Hindlimb muscle (tissue), 1 donor: ENCODE results near the gene ROPN1B. TPM values are rescaled to one million over a fixed set of nuclear protein-coding genes. Genes with fewer than 3 reads are reported as not detected.
"Not testable (repeated sequence)": the region's sequence is repeated elsewhere in the genome, so short reads cannot be mapped to it uniquely, and the experiment has no call there.

ENCODE experiments used
- DNase-seq: peaks from one replicate; pipeline ENCODE4 v3.0.0-alpha.2; 2013
- polyA plus RNA-seq: library from polyadenylated mRNA; unstranded; fragments of 120-200 nt; gene quantifications from one replicate; pipeline ENCODE4 v1.2.1, GENCODE V29; 2013; ENCODE audit not compliant: insufficient read length

Gene ROPN1B
- polyA plus RNA-seq: 0.19 TPM

DNA sequence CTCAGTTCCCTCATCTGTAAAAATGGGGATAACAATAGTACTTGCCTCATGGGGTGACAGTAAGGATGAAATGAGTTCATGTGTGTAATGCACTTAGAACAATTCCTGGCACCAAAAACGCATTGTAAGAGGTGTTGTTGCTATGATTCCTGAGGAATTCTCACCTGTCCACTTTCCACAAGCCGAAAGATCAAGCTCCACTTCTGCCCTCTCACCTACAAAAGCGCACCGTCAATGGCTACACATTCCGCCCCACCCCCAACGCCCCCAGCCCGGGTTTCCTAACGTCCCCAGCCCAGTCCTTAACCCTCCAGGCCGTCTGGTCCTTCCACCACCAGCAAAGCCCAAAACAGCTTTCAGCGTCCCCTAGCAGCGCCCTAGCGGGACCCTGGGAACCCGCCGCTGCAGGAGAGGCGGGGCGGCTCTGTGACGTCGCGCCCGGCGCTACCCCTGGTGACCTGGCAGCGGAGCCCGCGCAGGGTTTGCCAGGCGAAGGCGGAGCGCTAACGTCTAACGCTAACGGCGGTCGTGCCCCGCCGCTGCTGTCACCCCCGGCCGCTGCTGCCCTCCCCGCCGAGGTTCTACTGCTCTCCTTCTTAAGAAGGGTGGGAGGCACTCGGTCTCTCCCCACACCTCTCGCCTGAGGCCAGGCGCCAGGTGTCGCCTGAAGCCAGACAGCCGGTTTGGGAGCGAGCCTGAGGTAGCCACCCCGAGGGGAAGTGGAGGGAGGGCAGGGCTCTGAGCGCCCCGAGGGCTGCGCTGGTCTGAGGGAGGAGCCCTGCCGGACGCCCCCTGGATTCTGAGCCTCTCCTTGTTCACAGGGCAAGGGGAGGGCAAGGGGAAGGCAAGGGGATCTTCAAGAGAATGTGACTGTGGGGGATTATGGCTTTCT is at the start of gene ROPN1B:
Gene ROPN1B (plus strand): TSS at position 478 of the 892 bp plus-strand sequence. CDS start 2,877 bp downstream, outside the sequence.
- DNase-seq: not testable (repeated sequence)

DNA sequence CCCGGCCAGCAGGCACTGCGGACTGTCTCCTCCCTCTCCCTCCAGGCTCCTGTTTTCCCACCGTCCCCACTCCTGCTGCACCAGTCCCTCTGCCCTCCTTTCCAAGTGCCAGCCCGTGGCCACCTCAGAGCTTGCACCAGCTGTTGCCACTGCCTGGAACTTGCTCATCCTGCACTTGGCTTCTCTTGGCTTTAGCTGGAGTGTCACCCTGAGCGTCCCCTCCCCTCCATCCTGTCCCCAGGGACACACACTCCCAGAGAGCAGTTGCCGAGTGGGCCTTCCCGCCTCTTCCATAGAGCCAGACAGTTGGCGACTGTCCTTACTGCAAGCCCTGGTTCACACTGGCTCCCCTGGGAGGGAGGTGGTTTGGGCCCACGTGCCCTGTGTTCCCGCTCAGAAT is 48.8 kb upstream of the ROPN1B start:
- DNase-seq: not testable (repeated sequence)

DNA sequence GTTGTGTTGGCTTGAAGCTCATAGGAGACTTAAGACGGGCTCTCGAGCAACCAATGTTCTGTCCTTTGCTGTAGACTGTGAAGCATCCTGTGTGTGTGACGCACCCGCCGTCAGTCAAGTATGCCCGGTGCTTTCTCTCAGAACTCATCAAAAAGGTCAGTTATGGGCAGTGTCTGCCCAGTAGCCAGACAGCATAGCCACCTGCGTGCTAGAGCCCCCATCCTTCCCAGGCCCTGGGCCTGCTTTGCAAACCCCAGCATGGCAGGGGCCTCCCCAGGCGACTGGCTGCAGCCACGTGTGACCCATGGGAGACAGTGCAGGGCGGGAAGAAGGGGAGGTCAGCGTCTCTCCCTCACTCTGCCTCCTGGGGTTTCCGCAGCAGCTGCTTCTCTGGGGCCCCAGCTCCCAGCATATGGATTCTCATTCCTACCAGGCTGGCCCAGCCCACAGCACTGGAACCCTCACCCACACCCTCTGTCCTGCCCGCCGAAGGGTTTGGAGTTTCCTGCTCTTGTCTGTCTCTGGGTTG is 48.2 kb upstream of the ROPN1B start:
- not testable (repeated sequence) for DNase-seq

DNA sequence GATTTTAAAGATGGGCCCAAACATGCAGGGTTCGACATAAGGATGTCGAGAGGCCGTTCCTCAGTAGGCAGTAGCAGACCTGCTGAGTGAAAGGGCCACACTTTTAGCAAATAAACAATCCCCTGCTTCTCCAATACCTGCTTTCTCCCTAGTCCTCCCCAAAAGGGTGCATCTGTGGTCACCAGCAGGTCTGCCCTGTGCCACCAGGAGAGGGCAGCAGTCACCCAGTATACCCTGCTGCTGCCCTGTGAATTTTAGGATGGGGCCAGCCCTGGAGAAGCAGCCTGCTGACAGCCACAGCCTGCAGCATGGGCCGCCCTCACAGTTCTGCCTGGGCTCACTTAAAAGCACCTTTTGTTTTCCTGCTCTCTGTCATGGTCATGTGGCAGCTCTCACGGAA is 47.3 kb upstream of the ROPN1B start:
- DNase-seq: not testable (repeated sequence)

DNA sequence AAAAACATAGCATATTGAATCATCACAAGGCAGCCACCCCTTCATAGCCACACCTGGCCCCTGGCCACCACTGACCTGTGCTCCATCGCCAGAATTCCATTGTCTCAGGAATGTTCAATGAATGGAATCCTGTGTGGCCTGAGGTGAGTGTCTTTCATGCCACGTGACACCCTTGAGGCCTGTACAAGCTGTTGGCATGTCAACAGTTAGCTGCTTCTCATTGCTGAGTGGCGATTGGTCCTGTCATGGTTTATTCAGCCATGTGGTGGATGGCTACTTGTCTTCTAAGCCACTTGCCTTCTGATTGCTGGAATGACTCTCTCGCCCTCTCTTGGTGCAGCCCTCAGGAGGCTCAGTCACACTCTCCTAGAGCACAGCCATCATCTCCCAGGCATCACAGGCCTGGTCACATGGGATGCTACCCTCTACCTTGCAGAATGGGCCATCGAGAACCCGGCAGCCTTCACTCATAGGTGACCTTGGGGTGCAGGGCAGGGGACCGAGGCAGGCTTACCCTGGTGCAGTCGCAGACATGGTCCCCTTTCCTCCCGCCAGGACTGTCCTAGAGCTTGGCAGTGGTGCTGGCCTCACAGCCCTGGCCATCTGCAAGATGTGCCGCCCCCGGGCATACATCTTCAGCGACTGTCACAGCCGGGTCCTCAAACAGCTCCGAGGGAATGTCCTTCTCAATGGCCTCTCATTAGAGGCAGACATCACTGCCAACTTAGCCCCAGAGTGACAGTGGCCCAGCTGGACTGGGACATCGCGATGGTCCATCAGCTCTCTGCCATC is 45.5 kb upstream of the ROPN1B start:
- not testable (repeated sequence) for DNase-seq

DNA sequence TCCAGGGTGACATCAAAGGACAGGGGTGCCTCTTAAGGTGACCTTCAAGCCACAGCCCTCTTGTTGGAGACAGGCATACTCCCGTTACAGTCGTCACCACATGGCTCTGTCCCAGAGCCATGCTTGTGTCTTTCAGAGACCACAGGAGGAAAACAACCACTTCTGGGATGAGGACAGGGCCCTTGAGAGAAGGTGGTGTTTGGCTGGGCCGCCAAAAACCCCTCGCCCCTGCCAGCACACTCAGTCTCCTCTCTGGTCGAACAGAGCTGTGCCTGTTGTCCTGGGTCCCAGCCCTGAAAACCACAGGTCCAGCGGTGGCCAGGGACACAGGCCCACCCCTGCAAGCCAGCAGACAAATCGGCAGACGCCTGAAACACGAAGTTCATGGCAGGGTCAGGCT is 44.7 kb upstream of the ROPN1B start:
- DNase-seq: not testable (repeated sequence)

DNA sequence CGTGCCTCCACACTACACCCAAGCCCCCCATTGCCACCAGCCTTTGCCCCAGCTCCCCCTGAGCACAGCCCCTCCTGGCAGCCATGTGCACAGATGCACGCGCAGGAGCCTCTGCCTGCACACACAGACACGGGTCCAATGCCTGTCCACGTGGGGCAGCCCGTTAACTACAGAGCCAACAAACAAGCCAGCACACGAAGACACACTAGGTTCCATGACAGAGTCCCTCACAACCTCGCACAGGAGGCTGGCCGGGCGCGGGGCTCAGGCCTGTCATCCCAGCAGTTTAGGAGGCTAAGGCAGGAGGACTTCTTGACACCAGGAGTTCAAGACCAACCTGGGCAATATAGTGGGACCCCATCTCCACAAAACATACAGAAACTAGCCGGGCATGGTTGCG is 43.3 kb upstream of the ROPN1B start:
- DNase-seq: not testable (repeated sequence)

DNA sequence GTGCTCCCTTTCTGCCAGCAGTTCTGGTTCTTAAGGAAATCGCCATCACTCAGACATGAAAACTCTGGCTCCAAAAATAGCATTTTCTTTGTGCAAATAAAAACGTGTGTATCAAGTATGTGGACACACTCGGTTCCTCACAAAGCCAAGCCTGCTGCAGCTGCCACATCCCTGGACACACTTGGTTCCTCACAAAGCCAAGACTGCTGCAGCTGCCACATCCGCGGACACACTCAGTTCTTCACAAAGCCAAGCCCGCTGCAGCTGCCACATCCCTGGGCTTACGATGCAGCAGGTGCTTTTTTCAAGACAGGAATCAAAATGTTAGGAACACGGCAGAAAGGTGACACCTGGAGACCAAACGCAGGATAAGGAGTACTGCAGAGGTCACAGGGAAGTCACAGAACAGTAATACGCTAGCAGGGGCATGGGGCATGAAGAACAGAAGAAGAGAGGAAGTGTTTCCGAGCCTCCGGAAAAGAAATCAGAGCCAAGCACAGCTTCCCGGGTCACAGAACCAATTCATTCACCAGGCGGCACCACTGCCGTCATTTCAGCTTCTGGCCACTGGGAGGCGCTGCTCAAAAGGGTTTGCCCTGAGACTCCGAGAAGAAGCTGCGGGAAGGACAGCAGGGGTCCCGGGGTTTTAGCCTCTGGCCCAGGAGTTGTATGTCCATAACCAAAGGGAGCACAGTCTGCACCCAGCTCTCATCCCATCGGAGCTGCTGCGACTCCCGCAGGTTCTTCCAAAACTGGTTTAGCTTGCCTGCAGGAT is 40.0 kb upstream of the ROPN1B start:
- DNase-seq: peak; percentile 8

DNA sequence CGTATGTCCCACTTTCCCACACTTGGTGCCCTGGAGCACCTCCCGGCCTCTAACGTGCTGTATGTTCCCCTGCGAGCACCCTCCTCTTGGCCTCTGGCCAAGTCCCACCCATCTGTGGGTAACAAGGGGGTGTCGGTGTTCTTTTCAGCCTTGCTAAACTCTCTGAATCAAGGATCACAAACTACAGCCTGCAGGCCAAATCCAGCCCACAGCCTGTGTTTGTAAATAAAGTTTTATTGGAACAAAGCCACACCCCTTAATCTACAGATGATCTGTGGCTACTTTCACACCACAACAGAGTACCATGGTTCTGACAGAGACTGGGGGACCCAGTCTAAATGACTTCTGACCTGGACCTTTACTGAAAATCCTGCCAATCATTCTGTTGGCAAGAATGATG is 39.2 kb upstream of the ROPN1B start:
- DNase-seq: not testable (repeated sequence)

DNA sequence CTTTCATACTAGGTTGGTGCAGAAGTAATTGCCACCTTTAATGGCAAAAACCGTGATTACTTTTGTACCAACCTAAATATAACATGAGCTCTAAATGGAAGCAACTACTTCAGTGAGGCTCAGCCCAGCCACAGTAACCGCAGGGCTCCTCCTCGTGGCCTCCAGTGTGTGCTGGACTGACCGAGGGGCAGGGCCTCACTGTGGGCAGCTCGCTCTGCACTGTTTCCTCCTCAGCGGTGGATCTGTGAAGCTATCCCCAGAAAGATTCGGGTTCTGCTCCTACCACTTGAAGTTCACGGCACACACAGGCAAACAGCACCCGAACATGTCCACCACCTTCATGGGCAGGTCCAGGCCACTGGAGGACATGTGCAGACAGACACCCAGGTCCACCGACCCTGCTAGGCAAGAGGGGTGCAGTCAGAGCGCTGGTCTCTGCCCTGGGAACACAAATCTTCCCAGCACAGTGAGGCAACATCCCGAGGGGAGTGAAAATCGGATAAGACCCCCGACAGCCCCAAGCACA is 37.6 kb upstream of the ROPN1B start:
- not testable (repeated sequence) for DNase-seq

DNA sequence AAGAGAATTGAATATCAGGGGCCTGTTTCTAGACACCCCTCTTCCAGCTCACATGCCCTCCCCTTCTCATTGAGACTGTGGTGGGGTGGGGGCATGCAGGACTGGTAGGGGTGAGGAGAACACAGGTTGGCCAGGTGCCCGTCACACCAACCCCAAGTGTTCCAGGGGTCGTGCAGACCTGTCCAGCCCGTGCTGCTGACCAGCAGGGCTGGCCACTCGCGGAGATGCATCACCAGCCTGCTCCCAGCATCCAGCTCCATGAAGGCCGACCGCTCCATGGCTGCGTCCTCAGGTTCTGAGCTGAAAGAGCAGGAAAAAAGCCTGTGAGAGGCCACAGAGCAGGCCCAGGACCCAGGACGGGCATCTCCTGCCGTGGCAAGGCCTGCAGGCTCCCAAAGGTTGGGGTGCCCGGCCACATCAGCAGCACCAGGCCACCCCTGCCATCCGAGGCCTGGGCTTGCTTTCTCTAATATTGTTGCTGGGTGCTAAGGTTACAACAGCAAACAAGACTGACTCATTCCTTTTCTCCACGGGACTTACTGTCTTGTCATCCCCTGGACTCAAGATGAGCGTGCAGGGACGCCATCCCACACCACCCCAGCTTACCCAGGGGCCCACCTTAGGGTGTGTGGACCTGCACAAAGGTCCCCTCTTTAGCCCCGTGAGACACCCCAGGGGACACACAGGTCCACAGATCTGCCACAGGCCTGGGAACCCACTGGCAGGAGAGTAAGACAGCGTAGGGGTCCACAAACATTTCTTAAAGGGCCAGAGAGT is 35.4 kb upstream of the ROPN1B start:
- DNase-seq: not testable (repeated sequence)

DNA sequence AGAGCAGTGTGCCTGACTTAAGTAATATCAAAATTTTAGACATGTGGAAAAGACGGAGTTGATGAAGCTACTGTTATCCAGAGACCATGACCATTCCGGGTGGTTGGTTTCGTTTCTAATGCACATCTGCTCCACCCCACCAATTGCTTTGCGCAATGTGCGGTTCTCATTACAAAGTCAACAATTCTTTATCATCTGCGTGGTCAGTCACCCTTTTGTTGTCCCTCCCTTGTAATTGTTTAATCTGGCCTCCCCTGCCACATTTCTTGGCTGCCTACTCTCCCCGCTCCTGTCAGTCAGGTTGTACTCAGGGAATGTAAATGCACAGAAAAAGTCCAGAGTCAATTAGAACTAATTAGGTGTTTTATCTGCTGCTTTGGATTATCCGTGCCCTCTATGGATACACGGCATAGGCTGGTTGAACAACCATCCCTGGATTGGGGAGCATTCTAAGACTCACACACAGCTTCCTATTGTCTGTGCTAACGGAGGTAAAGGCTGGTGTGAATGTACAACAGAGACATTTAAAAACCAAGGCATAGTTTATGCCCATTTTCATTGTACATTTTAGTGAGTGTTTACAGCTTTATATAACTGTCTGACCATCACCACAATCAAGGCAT is 33.6 kb upstream of the ROPN1B start:
- not testable (repeated sequence) for DNase-seq

DNA sequence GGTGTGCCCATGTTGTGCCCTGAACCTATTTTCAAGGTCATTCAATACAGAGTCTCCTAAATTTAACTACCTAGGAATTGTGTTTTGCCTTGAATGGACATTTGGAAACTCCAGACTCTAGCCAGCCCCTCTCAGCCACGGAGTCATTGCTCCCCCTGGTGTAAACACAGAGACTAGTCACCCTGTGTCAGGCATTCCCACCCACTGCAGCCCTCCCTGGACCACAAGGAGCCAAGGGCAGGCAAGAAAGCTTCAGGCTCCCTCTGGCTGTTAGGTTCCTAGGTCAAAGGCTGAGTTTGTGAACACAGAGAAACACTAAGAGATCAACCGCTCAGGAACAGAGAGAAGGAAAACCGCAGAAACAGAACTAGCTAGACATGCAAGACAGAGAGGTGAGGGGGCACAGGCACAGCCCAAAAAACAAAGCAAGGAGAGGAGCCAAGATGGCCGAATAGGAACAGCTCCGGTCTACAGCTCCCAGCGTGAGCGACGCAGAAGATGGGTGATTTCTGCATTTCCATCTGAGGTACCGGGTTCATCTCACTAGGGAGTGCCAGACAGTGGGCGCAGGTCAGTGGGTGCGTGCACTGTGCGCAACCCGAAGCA is 32.7 kb upstream of the ROPN1B start:
- DNase-seq: not testable (repeated sequence)

DNA sequence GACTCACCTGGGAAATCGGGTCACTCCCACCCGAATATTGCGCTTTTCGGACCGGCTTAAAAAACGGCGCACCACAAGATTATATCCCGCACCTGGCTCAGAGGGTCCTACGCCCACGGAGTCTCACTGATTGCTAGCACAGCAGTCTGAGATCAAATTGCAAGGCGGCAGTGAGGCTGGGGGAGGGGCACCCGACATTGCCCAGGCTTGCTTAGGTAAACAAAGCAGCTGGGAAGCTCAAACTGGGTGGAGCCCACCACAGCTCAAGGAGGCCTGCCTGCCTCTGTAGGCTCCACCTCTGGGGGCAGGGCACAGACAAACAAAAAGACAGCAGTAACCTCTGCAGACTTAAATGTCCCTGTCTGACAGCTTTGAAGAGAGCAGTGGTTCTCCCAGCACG is 32.1 kb upstream of the ROPN1B start:
- DNase-seq: not testable (repeated sequence)

DNA sequence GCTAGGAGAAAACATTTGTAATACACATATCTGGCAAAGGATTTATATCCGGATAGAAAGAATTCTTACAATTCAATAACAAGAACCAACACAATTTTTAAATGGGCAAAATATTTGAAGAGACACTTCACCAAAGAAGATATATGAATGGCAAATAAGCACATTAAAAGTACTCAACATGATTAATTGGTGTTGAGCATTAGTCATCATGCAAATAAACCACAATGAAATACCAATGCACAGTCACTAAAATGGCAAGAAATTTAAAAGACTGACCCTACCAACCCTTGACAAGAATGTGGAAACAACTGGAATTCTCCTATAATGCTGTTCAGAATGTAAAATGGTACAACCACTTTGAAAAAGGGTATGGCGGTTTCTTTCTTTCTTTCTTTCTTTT is 21.2 kb upstream of the ROPN1B start:
- not testable (repeated sequence) for DNase-seq

DNA sequence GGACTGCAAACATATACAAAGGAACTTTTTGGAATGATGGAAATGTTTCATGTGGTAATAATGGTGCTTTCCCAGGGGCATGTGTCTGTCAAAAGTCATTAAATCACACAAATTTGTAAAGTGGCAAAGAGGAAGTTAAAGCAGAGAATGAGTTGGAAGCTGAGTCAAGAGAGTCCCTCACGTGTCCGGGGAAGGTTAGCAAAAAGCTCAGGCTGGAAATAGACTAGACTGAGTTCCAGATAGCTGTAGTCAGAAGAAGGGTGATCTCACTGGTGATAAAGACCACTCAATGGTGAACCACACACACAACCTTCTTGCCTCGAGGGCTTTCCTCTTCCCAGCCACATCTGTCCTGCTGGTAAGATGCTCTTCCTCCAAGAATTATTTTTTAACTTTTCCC is 20.1 kb upstream of the ROPN1B start:
- DNase-seq: not testable (repeated sequence)

DNA sequence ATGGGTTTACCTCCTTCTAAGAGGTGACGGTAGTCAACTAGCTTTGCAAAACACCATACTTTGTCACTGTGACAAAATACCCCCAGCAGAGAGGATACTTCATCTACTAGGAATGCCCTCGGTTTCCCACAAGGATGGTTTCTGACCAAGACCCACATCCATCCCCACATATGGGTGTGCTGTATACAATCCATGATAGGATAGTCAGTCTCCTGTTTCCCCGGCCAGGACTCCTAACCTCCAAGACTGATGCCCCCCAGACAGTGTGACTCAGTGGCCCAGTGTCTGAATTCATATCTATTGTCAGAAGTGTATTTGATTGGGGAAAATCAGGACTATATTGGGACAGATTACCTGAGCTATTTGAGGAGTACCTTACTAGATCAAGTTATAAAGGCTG is 17.8 kb upstream of the ROPN1B start:
- not testable (repeated sequence) for DNase-seq

DNA sequence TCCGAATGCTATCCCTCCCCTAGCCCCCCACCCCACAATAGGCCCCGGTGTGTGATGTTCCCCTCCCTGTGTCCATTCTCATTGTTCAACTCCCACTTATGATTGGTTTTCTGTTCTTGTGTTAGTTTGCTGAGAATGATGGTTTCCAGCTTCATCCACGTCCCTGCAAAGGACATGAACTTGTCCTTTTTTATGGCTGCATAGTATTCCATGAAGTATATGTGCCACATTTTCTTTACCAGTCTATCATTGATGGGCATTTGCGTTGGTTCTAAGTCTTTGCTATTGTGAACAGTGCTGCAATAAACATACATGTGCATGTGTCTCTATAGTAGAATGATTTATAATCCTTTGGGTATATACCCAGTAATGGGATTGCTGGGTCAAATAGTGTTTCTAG is 12.0 kb upstream of the ROPN1B start:
- DNase-seq: not testable (repeated sequence)

DNA sequence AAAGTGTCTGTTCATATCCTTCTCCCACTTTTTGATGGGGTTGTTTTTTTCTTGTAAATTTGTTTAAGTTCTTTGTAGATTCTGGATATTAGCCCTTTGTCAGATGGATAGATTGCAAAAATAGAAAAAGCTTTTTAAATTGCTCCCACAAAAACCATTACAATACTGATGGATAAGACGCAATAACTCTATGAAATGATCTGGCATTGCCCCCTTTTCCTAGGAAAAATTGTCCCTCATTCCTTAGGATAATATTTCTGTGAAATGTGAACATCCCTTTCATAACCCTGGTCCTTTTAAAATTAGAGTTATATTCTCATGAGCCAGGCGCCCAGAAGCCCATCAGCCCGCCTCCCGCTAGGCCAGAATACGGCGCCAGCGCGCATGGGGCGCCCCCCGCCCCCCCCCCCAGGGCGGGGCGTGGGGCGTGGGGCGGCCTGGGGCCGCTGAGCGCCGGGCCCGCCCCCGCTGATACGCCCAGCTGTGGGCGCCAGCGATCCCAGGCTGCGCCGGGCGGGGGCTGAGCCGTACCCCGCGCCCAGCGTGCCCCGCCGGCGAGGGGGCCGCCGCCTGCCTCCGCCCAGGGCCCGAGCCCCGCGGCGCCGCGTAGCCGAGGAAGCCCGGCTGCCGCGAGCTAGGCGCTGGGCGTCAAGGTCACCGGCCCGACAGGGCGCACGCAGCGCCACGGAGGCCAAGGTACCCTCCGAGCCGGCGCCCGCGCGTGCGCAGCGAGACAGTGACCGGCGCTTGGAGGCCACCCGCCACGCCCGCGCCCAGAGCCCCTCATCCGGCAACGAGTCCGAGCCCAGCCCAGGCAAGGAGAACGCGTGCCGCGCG is 11.1 kb upstream of the ROPN1B start:
- no peak for DNase-seq
